ENCODE data around the gene C5orf15. TPM values are rescaled to one million over a fixed set of nuclear protein-coding genes. Genes with fewer than 3 reads are reported as not detected.

The C5orf15 gene
- total RNA-seq, 1 donor from 2014 or later, result 20.8 TPM

DNA sequence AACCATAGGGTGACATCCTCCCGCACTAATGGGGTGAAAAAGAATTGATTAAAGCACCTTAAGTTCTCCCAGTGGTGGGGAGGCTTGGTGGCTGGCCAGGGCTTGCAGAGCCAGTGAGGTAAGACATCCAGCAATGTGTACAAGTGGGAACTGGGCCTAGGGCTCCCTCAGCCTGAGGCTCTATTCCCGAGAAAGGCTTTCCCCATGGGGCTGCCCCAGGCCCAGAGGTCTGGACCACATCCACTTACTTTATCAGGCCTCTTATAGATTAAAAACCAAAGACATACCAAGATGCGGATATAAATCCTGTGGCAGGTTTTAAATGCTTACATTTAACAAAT lies 35.3 kb downstream of the C5orf15 start:
- no peaks in the 10 kb centered on the region for H3K36me3 ChIP-seq (ENCODE audit: control insufficient read depth, insufficient read depth, low read length)
- H3K4me3 ChIP-seq (ENCODE audit: low read depth, low read length), result no peak overlapping the region
- H3K27me3 ChIP-seq (ENCODE audit: control insufficient read depth, insufficient read depth, low read length), result no peaks in the 10 kb centered on the region
- FAIRE-seq (no peak), DNase-seq (ENCODE audit: low read depth) (no peak)
- TF ChIP-seq, protein P1, sequence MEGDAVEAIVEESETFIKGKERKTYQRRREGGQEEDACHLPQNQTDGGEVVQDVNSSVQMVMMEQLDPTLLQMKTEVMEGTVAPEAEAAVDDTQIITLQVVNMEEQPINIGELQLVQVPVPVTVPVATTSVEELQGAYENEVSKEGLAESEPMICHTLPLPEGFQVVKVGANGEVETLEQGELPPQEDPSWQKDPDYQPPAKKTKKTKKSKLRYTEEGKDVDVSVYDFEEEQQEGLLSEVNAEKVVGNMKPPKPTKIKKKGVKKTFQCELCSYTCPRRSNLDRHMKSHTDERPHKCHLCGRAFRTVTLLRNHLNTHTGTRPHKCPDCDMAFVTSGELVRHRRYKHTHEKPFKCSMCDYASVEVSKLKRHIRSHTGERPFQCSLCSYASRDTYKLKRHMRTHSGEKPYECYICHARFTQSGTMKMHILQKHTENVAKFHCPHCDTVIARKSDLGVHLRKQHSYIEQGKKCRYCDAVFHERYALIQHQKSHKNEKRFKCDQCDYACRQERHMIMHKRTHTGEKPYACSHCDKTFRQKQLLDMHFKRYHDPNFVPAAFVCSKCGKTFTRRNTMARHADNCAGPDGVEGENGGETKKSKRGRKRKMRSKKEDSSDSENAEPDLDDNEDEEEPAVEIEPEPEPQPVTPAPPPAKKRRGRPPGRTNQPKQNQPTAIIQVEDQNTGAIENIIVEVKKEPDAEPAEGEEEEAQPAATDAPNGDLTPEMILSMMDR (IDR thresholded peaks at IDR 0.05; ENCODE audit: insufficient read depth, low read length, severe bottlenecking), result no peak

DNA sequence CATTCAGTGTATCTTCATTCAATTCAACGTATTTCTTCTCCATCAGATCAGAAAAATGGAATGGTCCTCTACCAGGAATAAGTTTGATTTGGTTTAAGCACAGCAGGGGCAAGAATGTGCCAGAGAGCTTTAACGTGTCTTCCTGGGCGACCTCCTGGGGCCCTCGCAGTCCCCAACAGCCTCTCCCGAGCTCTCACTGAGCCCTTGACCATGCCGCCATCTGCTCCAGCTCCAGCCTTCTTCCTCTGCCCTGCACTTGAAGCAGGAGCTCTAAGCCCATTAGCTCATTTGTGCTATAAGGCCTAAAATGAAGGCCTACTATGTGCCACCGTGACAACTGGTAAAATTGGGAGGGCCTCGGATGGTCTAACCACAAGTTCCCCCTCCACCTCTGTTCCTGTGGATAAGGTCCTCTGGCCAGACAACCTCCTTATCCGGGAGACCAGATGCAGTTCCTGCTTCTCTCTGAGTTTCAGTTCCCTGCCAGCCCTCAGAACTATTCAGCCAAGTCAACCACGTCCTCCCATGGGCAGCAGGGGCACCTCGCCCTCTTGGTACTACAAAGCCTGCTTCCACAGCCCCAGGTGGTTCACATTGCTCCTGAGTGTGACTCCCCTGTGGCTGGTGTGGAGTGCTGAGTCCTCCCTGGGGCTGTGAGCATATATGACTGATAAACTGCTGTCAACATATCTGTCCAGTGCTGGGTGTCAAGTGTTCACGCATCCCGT lies 35.8 kb downstream of the C5orf15 start:
- FAIRE-seq (no peak), DNase-seq (ENCODE audit: low read depth) (no peak)
- H3K36me3 ChIP-seq (ENCODE audit: control insufficient read depth, insufficient read depth, low read length), result no peaks in the 10 kb centered on the region
- no peak overlapping the region for H3K4me3 ChIP-seq (ENCODE audit: low read depth, low read length)
- TF ChIP-seq, protein P1 (IDR thresholded peaks at IDR 0.05; ENCODE audit: insufficient read depth, low read length, severe bottlenecking), result no peak
- no peaks in the 10 kb centered on the region for H3K27me3 ChIP-seq (ENCODE audit: control insufficient read depth, insufficient read depth, low read length)

DNA sequence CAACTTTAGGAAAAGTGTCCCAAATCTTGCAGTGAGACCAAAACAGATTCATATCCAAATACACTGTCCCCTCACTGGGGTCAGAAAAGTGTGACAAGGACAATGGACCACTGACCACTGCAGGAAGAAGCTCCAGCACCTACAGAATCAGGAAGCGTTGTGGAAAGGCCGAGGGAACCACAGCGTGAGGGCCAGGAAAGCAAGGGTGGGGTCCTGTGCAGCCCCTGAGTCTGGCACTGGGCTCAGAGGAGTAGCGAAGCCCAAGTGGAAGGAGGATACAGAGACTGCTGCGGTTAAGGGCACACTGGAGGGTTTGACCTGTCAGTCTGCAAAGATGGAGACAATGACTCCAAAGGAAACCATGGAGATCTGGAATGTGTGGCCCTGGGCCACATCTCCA lies 36.9 kb downstream of the C5orf15 start:
- FAIRE-seq (no peak), DNase-seq (ENCODE audit: low read depth) (no peak)
- Histone ChIP-seq H3K4me3 (ENCODE audit: low read depth, low read length) (no peak overlapping the region), H3K36me3 (ENCODE audit: control insufficient read depth, insufficient read depth, low read length) (no peaks in the 10 kb centered on the region), H3K27me3 (ENCODE audit: control insufficient read depth, insufficient read depth, low read length) (no peaks in the 10 kb centered on the region)
- TF ChIP-seq, protein P1 (IDR thresholded peaks at IDR 0.05; ENCODE audit: insufficient read depth, low read length, severe bottlenecking), result no peak

GRCh38 chr5:133930813-133931090 lies 37.7 kb downstream of the C5orf15 start:
- TF ChIP-seq, protein P1 (IDR thresholded peaks at IDR 0.05; ENCODE audit: insufficient read depth, low read length, severe bottlenecking), result no peak
- Histone ChIP-seq H3K36me3 (ENCODE audit: control insufficient read depth, insufficient read depth, low read length) (no peaks in the 10 kb centered on the region), H3K27me3 (ENCODE audit: control insufficient read depth, insufficient read depth, low read length) (no peaks in the 10 kb centered on the region), H3K4me3 (ENCODE audit: low read depth, low read length) (no peak overlapping the region)
- DNase-seq (ENCODE audit: low read depth) (no peak), FAIRE-seq (no peak)

- Histone ChIP-seq H3K27me3 (ENCODE audit: control insufficient read depth, insufficient read depth, low read length) (no peaks in the 10 kb centered on the region), H3K4me3 (ENCODE audit: low read depth, low read length) (no peak overlapping the region), H3K36me3 (ENCODE audit: control insufficient read depth, insufficient read depth, low read length) (no peaks in the 10 kb centered on the region)
- TF ChIP-seq, protein P1 (IDR thresholded peaks at IDR 0.05; ENCODE audit: insufficient read depth, low read length, severe bottlenecking), result no peak
- DNase-seq (ENCODE audit: low read depth), result no peak
- FAIRE-seq, result no peak
Measured at GRCh38 chr5:133930061-133930812, 38.2 kb downstream of the C5orf15 start.
